Ishikawa (cell line): ENCODE measurements around the gene HDAC5.

ENCODE experiments used
- CEBPB ChIP-seq: IDR thresholded peaks from 2 replicates; pipeline ENCODE4 v1.6.1; 2012
- YY1 ChIP-seq: IDR thresholded peaks from 2 replicates; pipeline ENCODE4 v1.6.1; 2012; ENCODE audit warnings: low read depth

GRCh38 chr17:44118427-44119050 is 4.9 kb downstream of the HDAC5 start:
- TF ChIP-seq CEBPB (no peak), YY1 (no peak)
